Cardiac muscle cell (in vitro differentiated cells and primary cell): ENCODE data around the gene MAST4. TPM values are rescaled to one million over a fixed set of nuclear protein-coding genes. Genes with fewer than 3 reads are reported as not detected.

Experiments
- DNase-seq, 2 donors: peaks; one replicate each; pipeline versions ENCODE4 v3.0.0 to v3.0.0-alpha.2; 2010 to 2017; ENCODE audit warnings: low read depth in 1 of 2, low spot score in 1 of 2
- H3K27ac ChIP-seq: fragments of 200-600 bp; sonication (generic); 2 replicates; pipeline ENCODE4 v1.5.1; 2016
- H3K27me3 ChIP-seq: fragments of 200-600 bp; sonication (generic); 2 replicates; pipeline ENCODE4 v1.6.0; 2016; ENCODE audit warnings: control low read depth
- H3K36me3 ChIP-seq: fragments of 200-600 bp; sonication (generic); 2 replicates; pipeline ENCODE4 v1.5.1; 2016; ENCODE audit warnings: control low read depth
- H3K4me1 ChIP-seq: fragments of 200-600 bp; sonication (generic); 2 replicates; pipeline ENCODE4 v1.8.1; 2017; ENCODE audit warnings: low read depth, mild to moderate bottlenecking, mixed run types
- H3K4me3 ChIP-seq: fragments of 200-600 bp; sonication (generic); 2 replicates; pipeline ENCODE4 v1.5.1; 2016; ENCODE audit warnings: mild to moderate bottlenecking
- H3K9me3 ChIP-seq: fragments of 200-600 bp; sonication (generic); 2 replicates; pipeline ENCODE4 v1.5.1; 2017; ENCODE audit warnings: low read depth, mild to moderate bottlenecking, control low read depth
- polyA plus RNA-seq: library from polyadenylated mRNA; unstranded; fragments of >200 nt; fragmentation: Nextera tagmentation; extraction: Ambion mirVana; gene quantifications from 2 replicates; pipeline ENCODE4 v1.2.1, GENCODE V29; 2016
- total RNA-seq: library from RNA; depleted of rRNA; stranded (reverse); fragments of >200 nt; gene quantifications from 2 replicates; pipeline ENCODE4 v1.2.3, GENCODE V29; 2016
- TF ChIP-seq, protein P1 (sequence below): IDR thresholded peaks from 2 replicates; pipeline ENCODE4 v1.5.1; 2012; ENCODE audit warnings: low read depth, mild to moderate bottlenecking, low read length

MAST4 gene
- total and polyA plus RNA-seq, 2 experiments from 2014 or later = 33.1 to 58.0 TPM

DNA sequence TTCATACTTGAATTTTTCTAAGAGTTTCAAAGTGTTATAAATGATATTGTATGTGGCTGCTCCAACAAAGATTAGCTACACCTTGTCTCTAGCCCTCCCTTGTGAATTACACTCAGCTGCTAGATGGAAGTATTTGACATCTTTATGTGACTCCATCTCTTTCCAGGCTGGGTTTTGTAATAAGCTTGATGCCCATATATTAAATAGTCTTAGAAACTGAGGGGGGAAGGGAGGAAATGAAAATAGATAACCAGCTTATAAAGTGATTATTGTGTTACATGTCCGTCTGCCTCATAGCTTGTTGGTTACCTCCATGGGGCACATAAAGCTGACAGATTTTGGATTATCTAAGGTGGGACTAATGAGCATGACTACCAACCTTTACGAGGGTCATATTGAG, 537.0 kb downstream of the MAST4 start:
- no peak overlapping the region for H3K4me3 ChIP-seq
- DNase-seq = no peak

DNA sequence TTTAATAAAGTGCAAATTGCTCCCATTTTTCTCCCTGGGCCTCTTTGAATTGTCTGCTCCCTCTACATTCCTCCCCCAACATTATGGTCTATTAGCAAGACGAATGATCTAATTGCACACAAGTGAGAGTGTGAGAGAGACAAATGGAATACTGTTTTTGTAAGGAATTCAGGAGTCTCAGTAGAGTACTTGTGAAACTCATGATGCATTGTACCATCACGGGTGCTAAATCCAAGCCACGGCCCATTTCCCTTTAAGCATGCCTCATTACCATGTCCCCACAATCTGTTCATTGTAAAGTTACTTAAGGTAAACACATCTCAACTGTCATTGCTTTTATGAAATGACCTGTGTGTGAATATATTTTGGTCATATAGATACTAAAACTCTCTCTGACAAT, 537.6 kb downstream of the MAST4 start:
- Histone ChIP-seq H3K27ac (no peak overlapping the region), H3K9me3 (no peaks in the 10 kb centered on the region), H3K4me3 (no peak overlapping the region), H3K36me3 (peaks cover 50% of the 10 kb centered on the region), H3K27me3 (no peaks in the 10 kb centered on the region), H3K4me1 (peaks cover 9% of the 10 kb centered on the region)
- TF ChIP-seq, protein P1, sequence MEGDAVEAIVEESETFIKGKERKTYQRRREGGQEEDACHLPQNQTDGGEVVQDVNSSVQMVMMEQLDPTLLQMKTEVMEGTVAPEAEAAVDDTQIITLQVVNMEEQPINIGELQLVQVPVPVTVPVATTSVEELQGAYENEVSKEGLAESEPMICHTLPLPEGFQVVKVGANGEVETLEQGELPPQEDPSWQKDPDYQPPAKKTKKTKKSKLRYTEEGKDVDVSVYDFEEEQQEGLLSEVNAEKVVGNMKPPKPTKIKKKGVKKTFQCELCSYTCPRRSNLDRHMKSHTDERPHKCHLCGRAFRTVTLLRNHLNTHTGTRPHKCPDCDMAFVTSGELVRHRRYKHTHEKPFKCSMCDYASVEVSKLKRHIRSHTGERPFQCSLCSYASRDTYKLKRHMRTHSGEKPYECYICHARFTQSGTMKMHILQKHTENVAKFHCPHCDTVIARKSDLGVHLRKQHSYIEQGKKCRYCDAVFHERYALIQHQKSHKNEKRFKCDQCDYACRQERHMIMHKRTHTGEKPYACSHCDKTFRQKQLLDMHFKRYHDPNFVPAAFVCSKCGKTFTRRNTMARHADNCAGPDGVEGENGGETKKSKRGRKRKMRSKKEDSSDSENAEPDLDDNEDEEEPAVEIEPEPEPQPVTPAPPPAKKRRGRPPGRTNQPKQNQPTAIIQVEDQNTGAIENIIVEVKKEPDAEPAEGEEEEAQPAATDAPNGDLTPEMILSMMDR = no peak
- DNase-seq = no peak

More for the DNA sequence above, 537.0 kb downstream of the MAST4 start:
- no peaks in the 10 kb centered on the region for H3K9me3 ChIP-seq
- H3K36me3 ChIP-seq = peaks cover 50% of the 10 kb centered on the region
- H3K27ac ChIP-seq = no peak overlapping the region
- no peaks in the 10 kb centered on the region for H3K27me3 ChIP-seq
- peaks cover 9% of the 10 kb centered on the region for H3K4me1 ChIP-seq
- TF ChIP-seq, protein P1 = no peak

DNA sequence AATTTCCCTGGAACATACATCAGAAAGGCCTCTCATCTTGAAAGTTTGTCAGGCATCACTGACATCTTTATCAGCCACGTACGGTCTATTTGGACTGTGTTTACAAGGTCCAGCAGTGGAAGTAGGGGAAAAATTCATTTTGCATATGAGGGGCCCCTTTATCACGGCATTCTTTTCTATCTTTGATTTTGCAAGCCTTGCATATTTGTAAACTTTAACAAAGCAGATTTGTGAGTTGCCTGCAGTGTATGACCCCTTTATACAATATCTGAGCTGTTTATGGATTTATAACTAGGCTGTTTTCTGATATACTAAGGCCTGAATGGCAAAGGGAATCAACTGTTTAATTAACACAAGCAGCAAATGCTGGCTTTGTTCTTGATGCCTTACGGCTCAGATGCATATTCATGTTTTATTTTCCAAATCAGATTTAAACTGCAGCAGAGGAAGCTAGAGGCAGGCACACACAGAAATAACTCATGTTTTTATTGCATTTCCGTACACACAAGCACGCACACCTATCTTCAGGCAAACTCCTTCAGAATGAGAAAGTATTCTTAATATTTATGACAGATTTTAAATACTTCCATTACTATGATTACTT, 539.3 kb downstream of the MAST4 start:
- Histone ChIP-seq H3K27me3 (no peaks in the 10 kb centered on the region), H3K9me3 (no peaks in the 10 kb centered on the region), H3K27ac (no peak overlapping the region), H3K4me1 (peaks cover 26% of the 10 kb centered on the region), H3K4me3 (no peak overlapping the region), H3K36me3 (peaks cover 46% of the 10 kb centered on the region)
- TF ChIP-seq, protein P1 = no peak
- DNase-seq = no peak

DNA sequence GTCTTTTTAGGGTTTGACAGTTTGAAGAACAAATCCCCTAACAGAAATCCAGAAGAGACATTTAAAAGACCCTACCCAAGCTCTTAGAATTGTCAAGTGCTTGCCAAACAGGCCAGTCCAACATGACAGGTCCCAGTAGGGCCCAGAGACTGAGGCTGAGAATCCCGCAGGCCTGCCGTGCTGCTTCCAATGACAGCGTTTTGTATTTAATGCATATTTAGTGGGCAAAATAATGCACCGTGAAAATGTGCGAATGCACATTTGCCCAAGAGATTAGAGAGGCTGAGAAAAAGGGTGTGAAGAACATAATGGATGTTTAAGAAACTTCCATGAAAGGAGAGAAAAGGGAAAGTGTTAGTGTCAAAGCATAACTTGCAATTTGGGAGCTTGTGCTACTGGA, 542.8 kb downstream of the MAST4 start:
- H3K36me3 ChIP-seq = peaks cover 42% of the 10 kb centered on the region
- H3K9me3 ChIP-seq = no peaks in the 10 kb centered on the region
- TF ChIP-seq, protein P1 = no peak
- peak overlapping the region; percentile 71 for H3K27ac ChIP-seq
- peaks cover 31% of the 10 kb centered on the region for H3K4me1 ChIP-seq
- H3K27me3 ChIP-seq = no peaks in the 10 kb centered on the region
- no peak overlapping the region for H3K4me3 ChIP-seq
- DNase-seq = peak in 1 of 2 donors; percentile 41

DNA sequence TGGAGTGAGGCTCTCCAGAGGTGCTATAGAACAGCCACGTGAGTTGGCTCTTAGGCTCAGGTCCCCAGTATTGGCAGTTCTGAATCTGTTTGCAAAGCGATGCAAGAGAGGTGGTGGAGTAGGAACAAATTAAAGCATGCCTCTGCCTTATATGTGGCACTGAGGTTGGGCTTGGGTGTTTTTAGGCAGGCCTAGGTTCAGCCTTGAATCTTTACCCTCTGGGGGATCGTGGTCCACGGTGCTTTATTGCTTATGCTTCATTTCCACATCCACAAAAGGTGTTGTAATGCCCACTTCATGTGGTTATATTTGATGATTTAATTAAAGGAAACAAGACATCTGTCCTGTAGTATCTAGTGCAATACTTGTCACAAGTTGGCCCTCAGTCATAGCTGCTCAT, 544.2 kb downstream of the MAST4 start:
- H3K4me3 ChIP-seq = no peak overlapping the region
- no peak for DNase-seq
- peak overlapping the region; percentile 71 for H3K27ac ChIP-seq
- H3K27me3 ChIP-seq = no peaks in the 10 kb centered on the region
- no peaks in the 10 kb centered on the region for H3K9me3 ChIP-seq
- TF ChIP-seq, protein P1 = no peak
- peaks cover 42% of the 10 kb centered on the region for H3K36me3 ChIP-seq
- H3K4me1 ChIP-seq = peaks cover 26% of the 10 kb centered on the region
